ENCODE results near the gene MLH3.

MLH3 gene

DNA sequence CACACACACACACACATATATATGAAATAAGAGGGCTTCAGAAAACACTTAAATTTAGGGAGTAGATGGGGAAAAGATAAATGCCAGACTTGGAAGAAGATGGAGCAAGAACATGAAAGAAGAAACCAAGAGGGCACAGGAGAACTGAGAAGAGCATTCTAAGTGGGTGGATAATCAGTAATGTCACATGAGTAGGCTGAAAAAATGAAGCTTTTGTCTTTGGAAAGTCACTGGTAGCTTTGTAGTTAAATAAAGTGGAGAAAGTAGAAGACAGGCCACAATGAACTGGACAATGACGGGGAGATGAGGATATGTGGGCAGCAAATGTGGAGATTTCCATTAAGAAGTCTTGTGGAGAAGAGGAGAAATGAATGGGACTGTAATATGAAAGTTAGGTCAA, 15.9 kb upstream of the MLH3 start:
- no peak for DNase-seq (ENCODE audit: low read depth, low spot score)

DNA sequence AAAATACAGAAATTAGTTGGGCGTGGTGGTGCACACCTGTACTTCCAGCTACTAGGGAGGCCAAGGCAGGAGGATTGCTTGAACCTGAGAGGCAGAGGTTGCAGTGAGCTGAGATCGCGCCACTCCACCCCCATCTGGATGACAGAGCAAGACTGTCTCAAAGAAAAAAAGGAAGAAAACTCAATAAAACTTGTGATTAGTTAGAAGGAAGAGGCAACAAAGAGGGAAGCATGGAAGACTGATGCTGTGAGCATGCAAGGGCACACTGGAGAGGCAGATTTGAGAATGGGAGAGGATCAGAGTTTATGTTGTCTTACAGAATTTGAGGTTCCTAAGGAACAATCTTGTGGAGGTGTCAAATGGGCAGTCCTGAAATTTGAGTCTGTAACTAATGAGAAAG, 15.4 kb upstream of the MLH3 start:
- no peak for DNase-seq (ENCODE audit: low read depth, low spot score)

DNA sequence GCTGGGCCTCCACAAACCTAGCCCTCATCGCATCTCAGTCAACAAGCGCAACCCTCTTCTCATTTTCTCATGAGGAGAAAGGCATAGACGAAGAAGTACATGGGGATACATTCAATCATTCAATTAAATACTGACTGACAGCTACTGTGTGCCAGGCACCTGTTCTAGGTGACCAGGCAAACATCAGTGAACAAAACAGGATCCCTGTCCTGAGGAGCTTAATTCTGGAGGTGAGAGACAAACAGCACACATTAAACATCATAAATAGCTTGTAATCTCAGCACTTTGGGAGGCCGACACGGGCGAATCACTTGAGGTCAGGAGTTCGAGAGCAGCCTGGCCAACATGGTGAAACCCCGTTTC, 12.9 kb upstream of the MLH3 start:
- DNase-seq (ENCODE audit: low read depth, low spot score), result no peak

DNA sequence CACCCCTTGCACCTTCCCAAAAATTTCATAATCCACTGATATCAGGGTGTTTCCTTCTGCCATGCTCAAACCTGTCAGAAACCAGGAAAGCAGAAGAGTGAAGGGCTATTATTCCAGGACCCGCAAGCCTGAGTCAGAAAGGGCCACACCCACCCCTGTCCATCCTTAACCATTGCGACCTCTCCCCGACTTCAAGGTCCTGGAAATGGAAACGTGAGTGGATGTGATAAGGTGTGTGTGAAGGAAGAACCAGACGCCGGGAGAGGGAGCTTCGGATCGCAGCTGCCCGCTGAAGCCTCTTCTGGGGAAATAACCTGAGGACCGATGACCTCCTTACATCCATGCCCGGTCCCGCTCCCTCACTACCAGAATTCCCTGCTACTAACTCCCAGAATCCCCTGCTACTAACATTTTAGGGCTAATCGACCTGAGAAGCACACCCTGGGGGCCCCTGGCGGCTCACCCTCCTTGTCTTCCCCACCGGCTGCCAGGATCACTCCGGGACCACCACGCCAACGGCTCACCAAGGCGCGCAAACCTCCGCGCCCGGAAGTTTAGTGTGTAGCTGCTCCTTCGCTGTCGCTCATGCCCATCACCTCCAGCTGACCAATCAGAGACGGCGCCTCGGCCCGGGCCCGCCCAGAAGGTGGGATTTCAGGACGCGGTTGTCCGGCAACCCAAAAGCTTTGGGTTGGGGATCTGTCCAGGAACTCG, 12.4 kb upstream of the MLH3 start, which contains the start of gene ACYP1:
TSS of gene ACYP1 (minus strand) at position 534 of the 714 bp plus-strand sequence. CDS start at position 63, 471 bp downstream.
- DNase-seq (ENCODE audit: low read depth, low spot score), result peak; percentile 57

DNA sequence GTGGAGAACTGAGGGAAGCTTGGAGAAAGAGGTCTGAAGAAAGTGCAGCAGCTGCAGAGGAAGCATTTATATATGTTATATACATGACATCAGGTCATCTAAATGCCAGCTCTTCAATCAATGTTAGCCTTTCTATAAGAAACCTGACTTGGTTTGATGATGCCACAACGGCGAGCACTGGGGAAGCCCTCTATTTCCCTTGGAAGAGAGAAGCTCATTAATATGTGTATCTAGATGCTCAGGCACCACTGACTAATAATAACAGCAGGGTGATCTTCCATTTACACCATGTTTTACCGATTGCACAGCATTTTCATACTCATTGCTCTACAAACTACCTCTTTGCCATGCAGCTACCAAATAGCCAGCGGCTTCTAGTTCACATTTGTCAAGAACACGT, 11.7 kb upstream of the MLH3 start:
- no peak for DNase-seq (ENCODE audit: low read depth, low spot score)

DNA sequence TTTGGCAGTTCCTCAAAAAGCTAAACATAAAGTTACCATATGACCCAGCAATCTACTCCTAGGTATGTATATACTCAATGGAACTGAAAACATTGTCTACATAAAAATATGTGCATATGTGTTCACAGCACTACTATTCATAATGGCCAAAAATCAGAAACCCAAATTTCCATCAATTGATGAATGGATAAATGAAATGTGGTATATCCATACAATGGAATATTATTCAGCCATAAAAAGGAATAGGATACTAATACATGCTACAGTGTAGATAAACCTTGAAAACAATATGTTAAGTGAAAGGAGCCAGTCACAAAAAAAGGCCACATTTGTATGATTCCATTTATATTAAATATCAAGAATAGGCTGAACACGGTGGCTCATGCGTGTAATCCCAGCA, 9.2 kb upstream of the MLH3 start:
- no peak for DNase-seq (ENCODE audit: low read depth, low spot score)

DNA sequence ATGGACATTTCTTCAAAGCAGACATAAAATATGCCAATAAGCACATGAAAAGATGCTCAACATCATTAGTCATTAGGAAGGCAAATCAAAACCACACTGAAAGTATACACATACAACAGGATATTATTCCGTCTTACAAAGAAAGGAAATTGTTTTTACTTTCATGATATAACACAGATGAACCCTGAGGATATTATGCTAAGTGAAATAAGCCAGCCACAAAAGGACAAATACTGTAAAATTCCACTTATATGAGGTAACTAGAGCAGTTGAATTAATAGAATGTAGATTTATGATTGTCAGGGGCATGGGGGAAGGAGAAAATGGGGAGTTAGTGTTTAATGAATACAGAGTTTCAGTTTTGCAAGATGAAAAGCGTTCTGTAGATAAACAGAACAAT, 8.4 kb upstream of the MLH3 start:
- no peak for DNase-seq (ENCODE audit: low read depth, low spot score)

DNA sequence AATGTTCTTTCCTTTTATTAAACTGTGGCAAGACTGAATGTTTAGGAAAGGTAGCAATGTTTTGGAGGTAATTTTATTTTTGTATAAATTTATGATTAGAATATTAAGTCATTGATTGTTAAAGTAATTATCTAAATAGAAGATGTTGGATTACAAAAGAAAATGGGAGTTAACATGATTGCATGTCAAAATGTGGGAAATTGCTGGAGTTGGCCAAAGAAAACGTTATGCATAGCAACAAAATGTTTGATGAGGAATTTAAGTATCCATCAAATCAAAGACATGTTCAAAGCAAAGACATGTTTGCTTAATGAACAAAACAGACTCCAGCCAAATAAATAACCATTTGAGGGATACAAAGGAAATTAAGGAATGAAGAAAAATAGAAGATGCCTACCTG, 3.2 kb upstream of the MLH3 start:
- no peak for DNase-seq (ENCODE audit: low read depth, low spot score)

DNA sequence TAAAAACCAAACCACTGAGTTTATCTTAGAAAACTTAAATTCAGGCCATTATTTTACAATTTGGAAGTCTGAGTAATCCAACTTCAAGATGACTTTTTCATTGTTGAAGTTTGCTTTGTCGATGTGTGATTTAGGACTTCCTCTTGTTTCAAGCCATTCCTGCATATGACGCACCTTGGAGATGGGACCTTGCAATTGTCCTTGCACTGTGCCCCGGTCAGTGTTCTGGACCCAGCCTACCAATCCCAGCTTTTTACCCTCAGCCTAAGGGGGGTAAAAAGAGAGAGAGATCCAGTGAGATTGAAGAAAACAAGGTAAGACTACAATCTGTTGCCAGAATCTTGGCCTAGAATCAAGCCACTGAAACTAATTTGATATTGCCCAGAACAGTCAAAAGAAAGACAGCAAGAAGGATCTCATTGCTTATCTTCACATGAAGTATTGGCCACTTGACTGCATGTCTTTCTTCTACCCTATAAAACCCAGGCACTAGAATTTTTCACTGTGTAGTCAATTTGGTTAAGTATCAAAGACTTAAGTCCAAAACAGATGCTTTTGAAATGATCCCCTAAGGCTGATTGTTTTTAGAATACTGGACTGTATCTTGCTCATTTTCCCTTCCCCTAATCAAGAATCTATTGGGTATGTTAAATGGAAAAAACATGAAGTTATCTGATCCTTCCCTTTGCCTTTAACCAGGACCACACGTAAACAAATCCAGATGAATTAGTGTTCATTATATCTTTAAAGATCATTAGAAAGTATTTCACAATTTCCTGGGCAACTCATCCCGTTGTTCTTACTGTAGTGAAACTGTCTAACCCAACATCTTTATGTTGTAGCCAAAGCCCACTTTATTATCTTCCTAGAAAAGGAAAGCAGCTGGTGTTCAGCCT, 2.4 kb upstream of the MLH3 start:
- DNase-seq (ENCODE audit: low read depth, low spot score), result no peak

DNA sequence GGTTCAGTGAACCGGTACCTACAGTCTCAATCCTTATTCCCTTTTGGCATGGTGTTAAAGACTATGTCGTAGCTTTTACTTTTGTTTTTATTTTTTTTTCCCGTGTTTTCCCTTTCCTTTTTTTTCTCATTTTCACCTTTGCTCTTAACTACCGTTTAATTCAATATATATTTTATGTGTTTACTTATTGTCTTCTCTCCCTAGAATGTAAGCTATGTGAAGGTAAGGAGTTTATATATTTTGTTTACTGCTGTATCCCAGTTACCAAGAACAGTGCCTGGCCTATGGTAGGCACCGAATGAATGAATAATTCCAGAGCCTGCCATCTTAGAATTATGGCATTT, 261 bp upstream of the MLH3 start:
- no peak for DNase-seq (ENCODE audit: low read depth, low spot score)

DNA sequence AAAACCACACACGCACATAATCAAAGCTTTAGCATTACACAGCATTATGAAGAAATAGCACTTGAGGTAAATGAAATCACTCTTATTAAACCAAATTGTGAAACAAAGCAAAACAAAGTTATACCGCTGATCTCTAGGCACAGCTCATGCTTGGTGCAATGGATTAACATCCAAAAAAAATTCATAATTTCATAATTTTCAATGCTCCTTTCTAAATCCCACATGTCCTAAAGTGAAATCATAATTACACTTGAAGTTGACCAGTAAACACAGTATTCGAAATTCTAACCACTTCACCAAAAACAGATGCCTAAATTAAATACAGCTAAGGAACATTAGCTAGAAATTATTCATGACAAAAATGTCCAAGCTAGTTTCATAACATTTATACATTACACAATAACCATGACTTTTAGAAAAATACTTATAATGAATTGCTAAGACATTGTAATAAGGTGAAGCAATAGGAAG, 1.5 kb downstream of the MLH3 start:
- no peak for DNase-seq (ENCODE audit: low read depth, low spot score)

DNA sequence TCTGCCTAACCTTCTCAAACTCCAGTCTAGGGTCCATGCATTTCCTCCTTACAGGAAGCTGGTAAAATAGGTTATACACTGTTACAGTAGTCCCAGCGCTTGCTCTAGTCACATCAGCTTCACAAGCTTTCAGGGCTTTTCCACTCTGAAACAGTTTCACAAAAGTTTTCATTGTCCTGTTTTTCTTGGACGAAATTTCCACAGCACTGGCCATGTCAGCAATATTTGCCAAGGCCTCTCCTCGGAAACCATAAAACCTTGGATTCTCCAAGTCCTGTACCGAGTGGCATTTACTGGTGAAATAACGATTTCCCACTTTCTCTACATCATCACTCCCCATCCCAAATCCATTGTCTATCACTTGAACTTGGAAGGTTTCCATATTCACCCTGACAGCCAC, 2.1 kb downstream of the MLH3 start:
- no peak for DNase-seq (ENCODE audit: low read depth, low spot score)

DNA sequence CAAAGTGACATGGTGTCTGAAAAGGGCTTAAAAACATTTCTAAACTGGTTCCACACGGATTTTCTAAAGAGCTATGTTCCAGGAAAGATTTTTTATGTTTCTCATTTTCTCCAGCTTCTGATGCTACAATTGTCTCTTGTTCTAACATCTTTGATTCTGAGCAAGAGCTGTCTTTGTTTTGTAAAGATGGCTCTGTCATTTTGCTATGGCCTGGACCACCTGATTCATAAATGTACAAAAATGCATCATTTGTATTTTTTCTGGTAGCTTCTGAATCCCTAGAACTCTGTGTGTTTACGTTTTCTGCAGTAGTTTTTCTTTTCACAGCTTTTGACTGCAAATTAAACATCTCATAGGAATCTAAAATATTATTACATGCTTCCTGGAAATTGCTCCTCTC, 3.2 kb downstream of the MLH3 start:
- DNase-seq (ENCODE audit: low read depth, low spot score), result no peak

DNA sequence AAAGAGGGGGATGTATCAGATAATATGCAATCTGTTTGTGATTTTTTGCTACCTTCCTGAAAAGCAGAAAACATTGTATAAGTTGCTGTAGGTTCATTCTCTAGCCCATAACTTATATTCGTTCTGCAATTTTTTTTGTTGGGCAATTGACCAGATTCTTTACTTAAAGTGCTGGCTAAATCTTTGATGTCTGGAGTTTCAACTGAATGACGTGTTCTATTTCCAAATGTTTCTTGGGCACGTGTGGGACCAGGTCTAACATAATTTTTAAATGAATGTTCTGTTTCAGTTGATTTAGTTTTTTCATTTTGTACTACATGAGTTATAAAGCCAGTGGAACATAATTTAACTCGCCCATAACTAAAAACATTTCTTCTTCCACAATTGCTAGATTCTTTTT, 3.8 kb downstream of the MLH3 start:
- DNase-seq (ENCODE audit: low read depth, low spot score), result no peak

DNA sequence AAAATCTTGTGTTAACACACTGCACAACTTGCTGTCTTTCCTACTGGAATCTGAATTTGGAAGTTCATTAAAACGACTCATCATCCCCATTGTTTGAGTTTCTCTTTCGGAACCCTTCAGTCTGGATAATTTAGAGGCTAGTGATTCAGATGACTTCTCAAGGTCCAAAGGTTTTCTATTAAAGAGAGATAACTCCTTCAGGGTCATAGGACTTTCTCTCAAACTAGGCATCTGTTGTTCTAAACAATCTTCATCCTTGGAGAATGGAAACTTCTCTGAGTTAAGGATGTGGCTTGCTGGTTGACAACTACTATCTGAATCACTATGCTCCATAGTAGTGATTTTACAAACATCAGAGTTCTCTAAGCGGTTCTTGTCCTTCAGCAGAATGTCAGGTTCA, 4.4 kb downstream of the MLH3 start:
- DNase-seq (ENCODE audit: low read depth, low spot score), result no peak

DNA sequence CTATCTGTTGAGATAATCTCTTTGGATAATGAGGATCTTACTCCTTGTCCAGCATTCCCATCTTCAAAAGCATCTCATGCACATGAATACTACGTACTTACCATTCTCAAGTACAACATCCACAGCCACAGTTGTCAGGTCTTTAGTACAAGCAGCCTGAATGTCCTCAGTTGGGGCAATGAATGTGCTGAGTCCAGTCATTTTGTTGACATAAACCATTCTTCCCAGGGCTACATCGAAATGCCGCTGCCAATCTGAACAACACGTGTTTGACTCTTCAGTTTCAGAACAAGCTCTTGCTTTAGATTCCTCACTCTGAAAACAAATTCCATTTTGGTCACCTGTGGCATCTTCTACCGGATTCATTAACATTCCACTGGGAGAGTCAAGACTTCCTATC, 5.0 kb downstream of the MLH3 start:
- DNase-seq (ENCODE audit: low read depth, low spot score), result no peak

DNA sequence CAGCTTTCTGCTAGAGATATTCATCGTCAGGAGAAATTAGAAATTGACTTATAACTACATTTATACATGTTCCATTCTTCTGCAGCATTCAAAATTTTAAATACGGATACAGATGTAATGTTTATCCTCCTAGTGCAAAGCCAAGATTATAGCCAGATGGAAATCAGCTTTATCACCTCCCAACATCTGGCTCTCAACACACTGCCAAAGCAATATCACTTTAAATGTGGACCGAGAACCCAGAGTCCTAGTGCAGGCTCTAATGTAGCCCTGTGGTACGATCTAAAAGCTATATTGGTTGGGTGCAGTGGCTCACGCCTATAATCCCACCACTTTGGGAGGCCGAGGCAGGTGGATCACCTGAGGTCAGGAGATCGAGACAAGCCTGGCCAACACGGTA, 6.5 kb downstream of the MLH3 start:
- no peak for DNase-seq (ENCODE audit: low read depth, low spot score)

DNA sequence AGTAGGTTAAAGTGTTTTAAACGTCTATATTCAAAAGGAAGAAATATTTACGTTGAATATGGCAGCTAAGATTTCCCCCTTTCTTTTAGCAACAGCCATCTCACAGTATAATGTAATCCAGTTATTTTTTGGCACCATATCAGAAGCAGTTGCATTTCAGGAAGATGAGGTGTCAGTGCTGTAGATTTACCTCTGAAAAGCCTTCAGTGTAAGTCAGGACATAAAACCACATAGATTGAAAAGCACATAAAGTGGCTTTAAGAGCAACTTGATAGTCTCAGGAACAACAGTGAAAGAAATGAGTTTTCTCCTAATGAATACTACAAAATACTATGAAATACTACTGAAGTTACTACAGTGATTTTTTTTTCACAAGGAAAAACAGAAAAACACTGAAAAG, 6.9 kb downstream of the MLH3 start:
- no peak for DNase-seq (ENCODE audit: low read depth, low spot score)

DNA sequence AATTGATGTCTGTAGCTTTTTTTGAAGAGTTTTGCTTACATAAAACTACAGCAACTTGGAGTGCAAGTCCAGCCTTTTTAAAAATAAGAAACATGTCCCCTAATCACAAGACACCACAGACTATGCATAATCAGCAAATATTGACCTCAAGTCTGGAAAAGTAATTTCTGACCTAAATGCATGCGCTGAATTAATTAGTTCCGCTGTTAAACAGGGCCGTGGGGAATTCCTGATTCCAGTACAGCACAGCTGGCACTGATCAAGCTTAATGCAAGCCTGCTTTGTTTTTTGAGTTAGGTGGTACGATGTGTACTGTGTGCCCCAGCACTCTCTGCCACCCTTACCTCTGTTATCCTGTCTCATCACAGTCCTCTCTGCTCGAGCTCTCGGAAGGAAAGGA, 9.2 kb downstream of the MLH3 start:
- DNase-seq (ENCODE audit: low read depth, low spot score), result no peak

DNA sequence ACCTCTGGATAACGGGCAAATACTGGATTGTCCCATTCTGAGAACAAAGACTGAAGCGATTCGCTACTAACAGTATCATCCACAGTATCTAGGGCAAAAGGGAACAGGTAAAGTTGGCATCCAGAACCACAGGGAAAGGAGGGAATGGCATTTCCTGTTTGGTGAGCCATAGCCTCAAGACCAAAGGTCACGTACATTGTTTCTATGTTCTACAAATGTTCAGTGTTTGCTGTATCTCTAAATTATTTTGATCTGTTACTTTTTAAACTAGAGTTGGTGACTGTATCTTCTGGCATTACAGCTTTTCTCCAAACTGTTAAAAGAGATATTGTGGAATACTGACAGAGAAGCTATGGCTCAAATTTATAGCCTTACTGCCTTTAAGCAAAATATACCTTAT, 9.7 kb downstream of the MLH3 start:
- no peak for DNase-seq (ENCODE audit: low read depth, low spot score)

DNA sequence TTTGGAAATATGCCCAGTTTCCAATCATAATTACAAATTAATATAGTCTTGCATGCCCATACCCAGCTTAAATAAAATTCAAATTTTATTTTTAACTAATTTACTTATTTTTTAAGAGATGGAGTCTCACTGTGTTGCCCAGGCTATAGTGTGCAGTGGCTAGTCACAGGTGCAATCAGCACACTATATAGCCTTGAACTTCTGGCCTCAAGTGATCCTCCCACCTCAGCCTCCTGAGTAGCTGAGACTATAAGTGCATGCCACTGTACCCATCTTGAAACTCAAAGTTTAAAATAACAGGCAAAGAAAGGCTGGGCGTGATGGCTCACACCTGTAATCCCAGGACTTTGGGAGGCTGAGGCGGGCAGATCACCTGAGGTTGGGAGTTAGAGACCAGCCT, 10.3 kb downstream of the MLH3 start:
- DNase-seq (ENCODE audit: low read depth, low spot score), result no peak

DNA sequence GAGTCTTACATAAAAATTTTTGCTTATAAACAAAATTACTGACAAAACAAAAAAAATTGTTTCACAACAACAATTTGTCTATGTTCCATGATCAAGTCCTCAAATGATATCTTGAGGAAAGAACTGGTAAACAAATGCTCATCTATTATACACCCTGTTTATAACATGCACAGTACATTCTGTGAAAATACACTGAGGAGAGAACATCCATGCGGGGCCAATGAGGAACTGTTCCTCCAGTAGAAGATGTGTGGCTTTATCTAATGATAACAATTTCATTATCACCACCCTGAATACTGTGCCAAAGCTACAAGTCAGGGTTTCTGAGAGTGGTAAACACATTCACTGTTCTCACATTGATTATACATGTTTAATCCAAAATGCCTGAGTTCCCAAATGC, 10.8 kb downstream of the MLH3 start:
- DNase-seq (ENCODE audit: low read depth, low spot score), result no peak

DNA sequence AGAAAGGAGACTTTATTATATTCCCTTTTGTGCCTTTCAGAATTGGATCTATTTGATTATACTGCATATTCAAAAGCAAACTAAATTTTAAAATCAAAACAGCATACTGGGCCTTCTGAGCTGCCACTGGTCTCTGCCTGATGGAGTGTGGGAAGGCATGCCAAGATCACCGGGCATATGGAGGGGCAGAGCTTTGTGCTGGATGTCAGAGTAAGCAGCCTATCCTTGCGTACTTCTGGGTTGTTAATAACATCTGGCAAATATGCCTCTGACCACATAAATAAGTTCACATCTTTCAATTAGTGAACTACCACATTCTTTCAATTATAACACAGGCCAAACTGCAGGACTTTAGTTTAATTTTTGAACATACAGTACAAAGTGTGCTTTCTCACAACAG, 18.3 kb downstream of the MLH3 start:
- DNase-seq (ENCODE audit: low read depth, low spot score), result no peak
